AG04449 (cell line): ENCODE data around the gene ANKRD13D.

Experiments used
- CTCF ChIA-PET: fragments of 350-600 bp; formaldehyde crosslinking; extraction: SDS; loops from one replicate; lab custom pipeline; 2021; ENCODE audit warnings: antibody characterized with exemption; lab: Yijun Ruan, JAX
- POLR2A ChIA-PET: fragments of 400-600, 350-600 bp; formaldehyde crosslinking; extraction: SDS; loops from one replicate; lab custom pipeline; 2020; ENCODE audit warnings: antibody characterized with exemption, inconsistent platforms; lab: Yijun Ruan, JAX
- DNase-seq: peaks from one replicate; pipeline ENCODE4 v3.0.0-alpha.2; 2010; ENCODE audit warnings: low read depth, low spot score
- H3K4me3 ChIP-seq: 2 replicates; pipeline ENCODE4 v1.5.1; 2011; ENCODE audit warnings: low read depth, mild to moderate bottlenecking, control low read depth, low read length
- TF ChIP-seq, protein P1 (sequence below): IDR thresholded peaks from one replicate; pipeline ENCODE4 v1.5.1; 2011; ENCODE audit warnings: mild to moderate bottlenecking, moderate library complexity, low read length, control low read depth, inconsistent platforms; ENCODE audit not compliant: insufficient read depth; ENCODE audit errors: missing control alignments

ANKRD13D gene

GRCh38 chr11:67287355-67288197, 1.5 kb upstream of the ANKRD13D start:
- POLR2A ChIA-PET: interaction anchor here (0.6 to 2.7 kb wide), 5 partner anchors 10 to 48 kb away, joined by 3 to 18 read pairs (median 3); partner anchors contain the start of gene SSH3
- TF ChIP-seq, protein P1, sequence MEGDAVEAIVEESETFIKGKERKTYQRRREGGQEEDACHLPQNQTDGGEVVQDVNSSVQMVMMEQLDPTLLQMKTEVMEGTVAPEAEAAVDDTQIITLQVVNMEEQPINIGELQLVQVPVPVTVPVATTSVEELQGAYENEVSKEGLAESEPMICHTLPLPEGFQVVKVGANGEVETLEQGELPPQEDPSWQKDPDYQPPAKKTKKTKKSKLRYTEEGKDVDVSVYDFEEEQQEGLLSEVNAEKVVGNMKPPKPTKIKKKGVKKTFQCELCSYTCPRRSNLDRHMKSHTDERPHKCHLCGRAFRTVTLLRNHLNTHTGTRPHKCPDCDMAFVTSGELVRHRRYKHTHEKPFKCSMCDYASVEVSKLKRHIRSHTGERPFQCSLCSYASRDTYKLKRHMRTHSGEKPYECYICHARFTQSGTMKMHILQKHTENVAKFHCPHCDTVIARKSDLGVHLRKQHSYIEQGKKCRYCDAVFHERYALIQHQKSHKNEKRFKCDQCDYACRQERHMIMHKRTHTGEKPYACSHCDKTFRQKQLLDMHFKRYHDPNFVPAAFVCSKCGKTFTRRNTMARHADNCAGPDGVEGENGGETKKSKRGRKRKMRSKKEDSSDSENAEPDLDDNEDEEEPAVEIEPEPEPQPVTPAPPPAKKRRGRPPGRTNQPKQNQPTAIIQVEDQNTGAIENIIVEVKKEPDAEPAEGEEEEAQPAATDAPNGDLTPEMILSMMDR: no peak

GRCh38 chr11:67288198-67288451, 978 bp upstream of the ANKRD13D start:
- DNase-seq: no peak

More at GRCh38 chr11:67287355-67288197, 1.5 kb upstream of the ANKRD13D start:
- CTCF ChIA-PET: interaction anchor here (1.2 to 3.5 kb wide), 6 partner anchors 10 to 206 kb away, joined by 3 to 34 read pairs (median 8); no protein-coding TSS in a partner anchor
- DNase-seq: no peak
- H3K4me3 ChIP-seq: peak overlapping the region; percentile 77

GRCh38 chr11:67288452-67289225, 464 bp upstream of the ANKRD13D start:
- POLR2A ChIA-PET: interaction anchor here (0.6 to 2.7 kb wide), 7 partner anchors 10 to 49 kb away, joined by 3 to 18 read pairs (median 3); partner anchors contain the start of gene SSH3
- CTCF ChIA-PET: interaction anchor here (0.6 to 3.5 kb wide), 11 partner anchors 11 to 207 kb away, joined by 3 to 34 read pairs (median 6); no protein-coding TSS in a partner anchor
- TF ChIP-seq, protein P1: peak; percentile 55
- peak; percentile 59 for DNase-seq
- peak overlapping the region; percentile 77 for H3K4me3 ChIP-seq

More at GRCh38 chr11:67288198-67288451, 978 bp upstream of the ANKRD13D start:
- POLR2A ChIA-PET: interaction anchor here (0.6 to 2.7 kb wide), 5 partner anchors 10 to 48 kb away, joined by 3 to 18 read pairs (median 3); partner anchors contain the start of gene SSH3
- CTCF ChIA-PET: interaction anchor here (1.2 to 3.5 kb wide), 6 partner anchors 10 to 207 kb away, joined by 3 to 34 read pairs (median 8); no protein-coding TSS in a partner anchor
- TF ChIP-seq, protein P1: no peak
- peak overlapping the region; percentile 77 for H3K4me3 ChIP-seq

GRCh38 chr11:67289651-67290479, 762 bp downstream of the ANKRD13D start:
- ChIA-PET POLR2A (interaction anchor here (0.6 to 1.0 kb wide), 3 partner anchors 13 to 90 kb away, joined by 3 to 4 read pairs (median 3); partner anchors contain the start of gene SSH3), CTCF (interaction anchor here (0.6 to 3.5 kb wide), 9 partner anchors 10 to 92 kb away, joined by 3 to 34 read pairs (median 5); no protein-coding TSS in a partner anchor)
- no peak for DNase-seq
- TF ChIP-seq, protein P1: no peak
- peak overlapping the region; percentile 83 for H3K4me3 ChIP-seq

DNA sequence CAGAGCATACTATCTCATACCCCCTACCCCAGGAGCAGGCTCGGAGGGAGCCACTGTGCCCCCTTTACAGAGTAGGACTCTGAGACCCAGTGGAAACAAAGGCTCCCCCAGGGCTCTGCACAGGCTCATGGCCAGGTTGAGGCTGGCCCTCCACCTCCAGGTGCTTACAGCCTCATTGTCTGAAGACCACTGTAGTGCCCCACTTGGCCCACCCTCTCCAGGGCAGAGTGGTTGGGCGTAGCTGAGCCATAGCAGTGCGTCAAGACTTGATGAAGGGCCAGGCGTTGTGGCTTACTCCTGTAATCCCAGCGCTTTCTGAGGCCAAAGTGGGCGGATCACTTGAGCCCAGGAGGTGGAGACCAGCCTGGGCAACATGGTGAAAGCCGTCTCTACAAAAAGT, 1.7 kb downstream of the ANKRD13D start:
- POLR2A ChIA-PET: no interaction called here
- no peak for DNase-seq
- 0 out of 2 replicates have a peak overlapping the region, but pooled peaks have one; percentile 0 for H3K4me3 ChIP-seq
- TF ChIP-seq, protein P1: no peak
- CTCF ChIA-PET: interaction anchor here (0.9 to 1.4 kb wide), 6 partner anchors 10 to 29 kb away, joined by 3 to 11 read pairs (median 4); no protein-coding TSS in a partner anchor
